Left lung (tissue), 10 donors: ENCODE results near the gene TEX101. TPM values are rescaled to one million over a fixed set of nuclear protein-coding genes. Genes with fewer than 3 reads are reported as not detected.

Source experiments
- ATAC-seq: fragments of 200-7000 bp; cut with Tn5 transposase; one replicate; pipeline ENCODE4 v1.9.1; 2020; ENCODE audit warnings: moderate library complexity
- DNase-seq, 4 donors: peaks; one replicate each; pipeline ENCODE4 v3.0.0-alpha.2; 2013 to 2020
- H3K27ac ChIP-seq, 2 donors: fragments of 200-600 bp; sonication (generic) in 1 of 2; one replicate each; pipeline versions ENCODE4 v1.5.0 to v1.8.0; 2020 to 2021
- H3K27me3 ChIP-seq, 2 donors: fragments of 200-600 bp; sonication (generic) in 1 of 2; one replicate each; pipeline versions ENCODE4 v1.5.0 to v1.8.0; 2020 to 2021
- H3K36me3 ChIP-seq, 2 donors: fragments of 200-600 bp; sonication (generic) in 1 of 2; one replicate each; pipeline versions ENCODE4 v1.5.0 to v1.8.0; 2020 to 2021
- H3K4me1 ChIP-seq, 2 donors: fragments of 200-600 bp; one replicate each; pipeline ENCODE4 v1.8.0; 2021
- H3K4me3 ChIP-seq, 2 donors: fragments of 200-600 bp; sonication (generic) in 1 of 2; one replicate each; pipeline versions ENCODE4 v1.5.0 to v1.8.0; 2020 to 2021; ENCODE audit warnings: mild to moderate bottlenecking in 1 of 2
- H3K9me3 ChIP-seq, 2 donors: fragments of 200-600 bp; sonication (generic) in 1 of 2; one replicate each; pipeline versions ENCODE4 v1.5.0 to v1.8.0; 2020 to 2021
- intact Hi-C, 2 donors: fragments of 100-400 bp; cut with DNase I; formaldehyde crosslinking; loops; one replicate each; pipeline versions ENCODE4 v1.11.2 to v1.14.2; 2022
- polyA plus RNA-seq, 6 donors: library from polyadenylated mRNA; unstranded; fragments of 120-200 nt; gene quantifications; one replicate each; pipeline ENCODE4 v1.2.1, GENCODE V29; 2013; ENCODE audit not compliant: insufficient read length in 6 of 6
- total RNA-seq, 2 donors: library from RNA; stranded (reverse); fragmentation: NEBNext Ultra II Directional; extraction: Animal tissue kit (Norgen Biotek cat#: 25700); gene quantifications; one replicate each; pipeline ENCODE4 v1.2.1, GENCODE V29; 2021
- TF ChIP-seq, protein P1 (sequence below), 2 donors: fragments of 200-600 bp; sonication (generic) in 1 of 2; IDR thresholded peaks; one replicate each; pipeline versions ENCODE4 v1.5.0 to v1.8.0; 2021; ENCODE audit warnings: antibody characterized with exemption in 2 of 2
- donor health status: DM: no; HTN: yes; CAD: no.
- donor health status: DM: no; HTN: no; CAD: no.

Gene TEX101
- total and polyA plus RNA-seq, 8 donors: not detected

DNA sequence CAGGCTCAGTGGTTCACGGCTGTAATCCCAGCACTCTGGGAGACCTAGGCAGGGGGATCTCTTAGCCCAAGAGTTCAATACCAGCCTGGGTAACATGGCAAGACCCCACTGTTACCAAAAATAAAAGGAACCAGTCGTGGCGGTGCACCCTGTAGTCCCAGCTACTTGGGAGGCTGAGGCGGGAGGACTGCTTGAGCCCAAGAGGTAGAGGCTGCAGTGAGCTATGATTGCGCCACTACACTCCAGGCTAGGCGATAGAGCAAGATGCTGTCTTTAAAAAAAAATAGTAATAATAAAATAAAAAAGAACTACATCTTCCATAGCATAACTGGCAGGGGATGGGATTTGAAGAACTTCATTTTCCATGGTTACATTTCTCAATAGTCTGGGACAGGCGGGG lies 47.7 kb downstream of the TEX101 start:
- intact Hi-C loops: no loop called here
- Histone ChIP-seq H3K27ac (no peak overlapping the region), H3K9me3 (no peaks in the 10 kb centered on the region), H3K4me1 (peaks cover 4 to 31% of the 10 kb centered on the region in 2 donors), H3K4me3 (no peak overlapping the region), H3K36me3 (no peaks in the 10 kb centered on the region), H3K27me3 (peaks cover 0 to 20% of the 10 kb centered on the region in 2 donors)
- ATAC-seq (no peak), DNase-seq (no peak)
- TF ChIP-seq, protein P1, sequence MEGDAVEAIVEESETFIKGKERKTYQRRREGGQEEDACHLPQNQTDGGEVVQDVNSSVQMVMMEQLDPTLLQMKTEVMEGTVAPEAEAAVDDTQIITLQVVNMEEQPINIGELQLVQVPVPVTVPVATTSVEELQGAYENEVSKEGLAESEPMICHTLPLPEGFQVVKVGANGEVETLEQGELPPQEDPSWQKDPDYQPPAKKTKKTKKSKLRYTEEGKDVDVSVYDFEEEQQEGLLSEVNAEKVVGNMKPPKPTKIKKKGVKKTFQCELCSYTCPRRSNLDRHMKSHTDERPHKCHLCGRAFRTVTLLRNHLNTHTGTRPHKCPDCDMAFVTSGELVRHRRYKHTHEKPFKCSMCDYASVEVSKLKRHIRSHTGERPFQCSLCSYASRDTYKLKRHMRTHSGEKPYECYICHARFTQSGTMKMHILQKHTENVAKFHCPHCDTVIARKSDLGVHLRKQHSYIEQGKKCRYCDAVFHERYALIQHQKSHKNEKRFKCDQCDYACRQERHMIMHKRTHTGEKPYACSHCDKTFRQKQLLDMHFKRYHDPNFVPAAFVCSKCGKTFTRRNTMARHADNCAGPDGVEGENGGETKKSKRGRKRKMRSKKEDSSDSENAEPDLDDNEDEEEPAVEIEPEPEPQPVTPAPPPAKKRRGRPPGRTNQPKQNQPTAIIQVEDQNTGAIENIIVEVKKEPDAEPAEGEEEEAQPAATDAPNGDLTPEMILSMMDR (IDR thresholded peaks at IDR 0.05): no peak

DNA sequence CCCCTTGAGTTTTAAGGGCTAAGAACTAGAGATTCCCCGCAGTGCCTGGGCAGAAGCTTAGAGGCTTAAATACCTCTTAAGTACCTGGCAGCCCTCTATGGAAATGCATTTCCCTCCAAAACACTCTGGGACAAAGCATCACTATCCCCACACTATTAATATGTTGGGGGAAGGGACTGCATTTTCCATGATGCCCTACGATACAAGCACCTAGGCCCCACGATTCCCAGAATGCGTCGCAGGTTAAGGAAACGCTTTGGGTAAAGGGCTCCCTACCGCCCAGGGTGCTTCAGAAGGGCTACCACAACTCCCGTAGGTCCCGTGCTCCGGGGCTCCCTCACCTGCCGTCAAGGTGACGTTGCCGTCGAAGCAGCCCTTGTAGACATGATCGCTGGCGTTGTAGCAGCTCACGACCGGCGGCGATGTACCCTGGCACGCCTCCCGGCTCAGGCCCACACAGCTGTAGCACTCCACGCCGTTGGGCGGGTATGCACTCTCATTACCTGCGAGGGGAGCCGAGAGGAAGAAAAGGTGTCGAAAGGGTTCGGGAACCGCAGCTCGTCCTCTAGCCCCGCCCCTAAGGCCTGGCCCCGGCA lies 48.2 kb downstream of the TEX101 start:
- H3K4me3 ChIP-seq: peak overlapping the region; percentile 50 to 66
- H3K27me3 ChIP-seq: peaks cover 0 to 20% of the 10 kb centered on the region in 2 donors
- H3K36me3 ChIP-seq: no peaks in the 10 kb centered on the region
- ATAC-seq (no peak), DNase-seq (no peak)
- H3K27ac ChIP-seq: peak overlapping the region in 1 of 2 donors; percentile 70
- TF ChIP-seq, protein P1 (IDR thresholded peaks at IDR 0.05): no peak
- H3K4me1 ChIP-seq: peaks cover 4 to 36% of the 10 kb centered on the region in 2 donors
- H3K9me3 ChIP-seq: no peaks in the 10 kb centered on the region
- intact Hi-C loops: no loop called here

DNA sequence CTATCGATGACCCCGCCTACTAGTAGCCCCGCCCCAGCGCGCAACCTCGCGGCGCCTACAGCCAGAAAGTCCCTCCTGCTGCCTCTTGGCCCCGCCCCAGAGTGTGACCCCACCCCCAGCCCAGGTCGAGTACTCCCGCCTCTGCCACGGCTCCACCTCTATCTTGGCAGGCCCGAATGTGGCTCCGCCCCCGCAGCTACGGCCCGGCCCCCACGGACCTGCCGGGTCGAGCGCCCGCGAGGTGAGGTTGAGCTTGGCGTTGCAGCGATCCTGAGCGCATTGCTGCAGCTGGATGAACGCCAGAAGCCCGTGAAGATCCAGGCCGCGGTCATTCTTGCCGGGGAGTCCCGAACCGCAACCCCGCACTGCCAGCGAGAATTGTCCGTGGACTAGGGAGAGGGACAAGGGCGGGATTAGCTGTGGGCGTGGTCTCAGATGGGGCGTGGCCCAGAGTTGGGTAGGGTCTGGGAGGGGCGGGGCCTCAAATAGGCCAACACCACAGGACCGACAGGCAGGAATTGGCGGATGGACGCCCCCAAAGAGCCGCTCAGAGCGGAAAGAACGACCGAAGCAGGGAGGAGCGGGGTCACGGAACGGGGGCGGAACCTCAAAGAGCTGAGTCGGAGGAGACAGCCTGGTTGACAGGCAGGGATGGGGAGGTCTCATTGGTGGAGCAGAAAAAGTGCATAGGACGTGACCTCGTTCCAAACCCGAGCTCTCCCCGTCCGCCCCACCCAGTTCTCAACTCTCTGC lies 48.9 kb downstream of the TEX101 start:
- peak overlapping the region; percentile 62 to 70 for H3K27ac ChIP-seq
- peak overlapping the region; percentile 50 to 66 for H3K4me3 ChIP-seq
- intact Hi-C loops: no loop called here
- peaks cover 0 to 20% of the 10 kb centered on the region in 2 donors for H3K27me3 ChIP-seq
- no peaks in the 10 kb centered on the region for H3K9me3 ChIP-seq
- ATAC-seq (peak; percentile 96), DNase-seq (peak; percentile 88 to 99 (median 96))
- H3K36me3 ChIP-seq: no peaks in the 10 kb centered on the region
- TF ChIP-seq, protein P1 (IDR thresholded peaks at IDR 0.05): no peak
- peaks cover 4 to 38% of the 10 kb centered on the region in 2 donors for H3K4me1 ChIP-seq

DNA sequence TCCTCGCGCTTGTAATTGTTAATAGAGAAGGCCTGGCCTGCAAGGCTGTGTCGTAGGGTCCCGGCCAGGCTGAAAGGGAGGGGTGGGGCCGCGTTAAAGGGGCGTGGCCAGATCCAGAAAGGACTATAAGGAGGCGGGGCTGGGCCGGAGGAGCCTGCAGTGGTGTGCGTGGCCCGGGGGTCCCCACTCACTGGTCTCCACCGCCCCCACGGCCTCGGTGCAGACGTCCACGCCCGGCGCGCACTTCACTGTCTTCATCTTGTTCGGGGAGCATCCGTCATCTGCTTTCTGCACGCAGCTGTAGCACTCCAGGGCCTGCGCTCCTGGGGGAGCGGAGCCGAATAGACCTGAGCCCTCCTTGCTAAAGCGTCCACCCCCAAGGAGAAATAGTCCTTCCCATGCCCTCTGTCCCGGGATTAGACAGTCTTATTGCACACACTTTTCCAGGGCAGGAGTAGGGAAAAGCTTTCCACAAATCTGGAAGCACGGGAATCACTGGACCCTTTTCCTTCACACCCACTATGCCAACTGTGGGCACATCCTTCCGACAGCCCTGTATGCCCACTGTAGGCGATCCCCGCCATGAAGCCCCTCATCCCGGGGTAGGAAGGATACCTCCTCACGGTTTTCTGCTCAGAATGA lies 49.6 kb downstream of the TEX101 start:
- DNase-seq: peak in 2 of 4 donors; percentile 80 to 90
- Histone ChIP-seq H3K27ac (peak overlapping the region; percentile 62 to 70), H3K27me3 (peaks cover 0 to 20% of the 10 kb centered on the region in 2 donors), H3K4me3 (peak overlapping the region; percentile 50 to 66), H3K36me3 (no peaks in the 10 kb centered on the region), H3K9me3 (no peaks in the 10 kb centered on the region), H3K4me1 (peaks cover 4 to 38% of the 10 kb centered on the region in 2 donors)
- ATAC-seq: peak; percentile 68
- intact Hi-C loops: no loop called here
- TF ChIP-seq, protein P1 (IDR thresholded peaks at IDR 0.05): no peak
